ENCODE data around the gene SPDYE4. TPM values are rescaled to one million over a fixed set of nuclear protein-coding genes. Genes with fewer than 3 reads are reported as not detected.

SPDYE4 gene
- total RNA-seq, 2 experiments from 2014 or later = not detected

DNA sequence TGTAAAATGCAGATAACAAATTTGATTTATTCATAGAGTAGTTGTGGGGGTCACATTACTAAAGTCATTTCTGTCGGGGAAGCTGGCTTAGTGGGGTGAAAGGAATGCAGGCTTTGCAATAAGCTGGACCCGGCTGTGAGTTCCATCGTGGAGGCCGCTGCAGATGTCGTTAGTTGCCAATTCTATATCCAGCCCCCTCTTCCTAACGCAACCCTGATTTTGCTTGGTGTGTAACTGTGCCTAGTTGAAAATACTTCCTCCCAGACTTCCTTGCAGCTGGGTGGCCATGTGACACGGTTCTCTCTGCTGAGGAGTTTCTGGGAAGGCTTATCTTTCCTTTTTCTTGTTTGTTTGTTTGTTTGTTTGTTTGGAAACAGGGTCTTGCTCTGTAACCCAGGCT, 36.3 kb upstream of the SPDYE4 start:
- DNase-seq (no peak), ATAC-seq (no peak)
- Mint-ChIP-seq H3K9me3 (ENCODE audit: low read depth) (no peaks in the 10 kb centered on the region), H3K36me3 (no peaks in the 10 kb centered on the region), H3K4me3 (no peak overlapping the region), H3K27me3 (peaks cover 7% of the 10 kb centered on the region), H3K27ac (no peak overlapping the region), H3K4me1 (peaks cover 2% of the 10 kb centered on the region)
- CTCF ChIA-PET = interaction anchor here (0.7 to 1.3 kb wide), 2 partner anchors 9 to 48 kb away, joined by 3 to 4 read pairs; no protein-coding TSS in a partner anchor

DNA sequence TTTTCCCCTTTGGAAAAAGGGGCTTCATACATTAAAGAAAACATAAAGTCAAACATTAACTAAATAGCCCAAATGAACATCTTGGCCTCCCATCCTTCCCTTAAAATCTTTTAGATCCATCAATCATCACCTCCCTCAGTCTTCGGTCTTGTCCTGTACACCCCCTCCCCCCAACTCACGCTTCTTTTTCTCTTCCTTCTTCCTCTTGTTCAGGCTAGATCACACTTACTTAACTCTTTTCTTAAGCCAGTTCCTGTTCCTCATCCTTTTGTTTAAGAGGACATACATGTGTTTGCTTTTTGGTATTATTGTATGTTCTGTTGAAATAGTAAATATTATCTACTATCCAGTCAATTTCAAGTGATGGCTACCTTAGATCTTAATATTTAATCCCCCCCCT, 35.3 kb upstream of the SPDYE4 start:
- CTCF ChIA-PET = no interaction called here
- Mint-ChIP-seq H3K27ac (no peak overlapping the region), H3K4me1 (peaks cover 2% of the 10 kb centered on the region), H3K27me3 (peaks cover 5% of the 10 kb centered on the region), H3K9me3 (ENCODE audit: low read depth) (no peaks in the 10 kb centered on the region), H3K36me3 (no peaks in the 10 kb centered on the region), H3K4me3 (no peak overlapping the region)
- DNase-seq = no peak
- no peak for ATAC-seq

DNA sequence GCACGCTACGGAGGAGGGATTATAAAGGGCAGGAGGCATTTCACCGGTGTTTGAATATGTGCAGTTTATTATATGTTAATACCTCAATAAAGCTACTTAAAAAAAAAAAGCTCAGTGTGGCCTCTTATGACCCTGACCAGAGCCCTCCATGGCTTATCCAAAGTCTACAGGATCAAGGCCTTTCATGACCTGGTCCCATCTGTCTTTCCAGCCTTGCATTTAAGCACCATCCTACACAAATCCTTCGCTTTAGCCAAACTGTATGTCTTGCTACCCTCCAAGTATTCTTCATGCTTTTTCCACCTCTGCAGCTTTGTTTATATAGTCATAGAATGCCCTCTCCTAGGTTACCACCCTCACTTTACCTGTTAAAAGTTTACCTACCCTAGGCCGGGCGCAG, 34.3 kb upstream of the SPDYE4 start:
- no peak overlapping the region for H3K4me3 Mint-ChIP-seq
- DNase-seq (no peak), ATAC-seq (no peak)
- peaks cover 2% of the 10 kb centered on the region for H3K4me1 Mint-ChIP-seq
- CTCF ChIA-PET = interaction anchor here (1.7 kb wide), 1 partner anchor 102 kb away, joined by 5 read pairs; no protein-coding TSS in a partner anchor
- H3K27ac Mint-ChIP-seq = no peak overlapping the region
- H3K27me3 Mint-ChIP-seq = peaks cover 8% of the 10 kb centered on the region
- no peaks in the 10 kb centered on the region for H3K36me3 Mint-ChIP-seq
- no peaks in the 10 kb centered on the region for H3K9me3 Mint-ChIP-seq (ENCODE audit: low read depth)

DNA sequence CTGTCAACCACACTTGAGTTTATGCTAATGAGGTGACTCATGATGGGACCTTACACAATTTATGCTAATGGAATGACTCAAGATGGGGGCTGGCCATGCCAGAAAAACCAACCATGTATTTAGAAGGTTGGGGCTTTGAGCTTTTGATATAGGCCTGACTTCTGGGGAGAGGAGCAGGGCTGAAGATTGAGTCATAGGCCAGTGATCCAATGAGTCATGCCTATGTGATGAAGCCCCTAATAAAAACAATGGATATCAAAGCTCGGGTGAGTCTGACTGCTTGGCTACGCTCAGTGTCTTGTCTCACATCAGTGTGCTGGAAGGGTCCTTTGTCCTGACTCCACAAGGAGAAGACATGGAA, 33.5 kb upstream of the SPDYE4 start:
- Mint-ChIP-seq H3K36me3 (no peaks in the 10 kb centered on the region), H3K4me3 (no peak overlapping the region), H3K27me3 (peaks cover 8% of the 10 kb centered on the region), H3K4me1 (peaks cover 2% of the 10 kb centered on the region), H3K9me3 (ENCODE audit: low read depth) (no peaks in the 10 kb centered on the region), H3K27ac (no peak overlapping the region)
- DNase-seq = no peak
- CTCF ChIA-PET = interaction anchor here (1.7 kb wide), 1 partner anchor 103 kb away, joined by 5 read pairs; no protein-coding TSS in a partner anchor
- no peak for ATAC-seq

DNA sequence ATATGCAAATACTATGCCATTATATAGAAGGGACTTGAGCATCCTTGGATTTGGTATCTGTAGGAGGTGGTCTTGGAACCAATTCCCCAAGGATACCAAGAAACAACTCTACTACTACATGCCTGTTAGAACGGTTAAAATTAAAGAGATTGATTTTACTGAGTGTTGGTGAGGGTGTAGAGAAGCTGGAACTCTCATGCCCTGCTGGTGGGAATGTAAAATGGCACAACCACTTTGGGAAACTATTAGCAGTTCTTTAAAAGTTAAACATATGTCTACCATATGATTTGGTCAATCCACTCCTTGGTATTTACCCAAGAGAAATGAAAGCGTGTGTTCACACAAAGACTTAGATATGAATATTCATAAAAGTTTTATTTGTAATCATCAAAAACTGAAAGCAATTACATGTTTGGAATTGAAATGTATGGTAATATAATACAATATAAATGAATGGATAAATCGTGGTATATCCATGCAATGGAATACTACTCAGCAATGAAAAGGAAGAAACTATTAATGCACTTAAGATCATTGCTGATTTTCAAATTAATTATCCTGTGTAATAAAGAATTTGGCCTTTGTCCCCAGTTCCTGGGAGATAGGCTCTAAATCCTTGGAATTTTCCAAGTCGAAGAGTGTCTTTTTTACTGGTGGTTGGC, 33.0 kb upstream of the SPDYE4 start:
- ATAC-seq (no peak), DNase-seq (no peak)
- Mint-ChIP-seq H3K27ac (no peak overlapping the region), H3K9me3 (ENCODE audit: low read depth) (no peaks in the 10 kb centered on the region), H3K4me1 (peaks cover 2% of the 10 kb centered on the region), H3K36me3 (no peaks in the 10 kb centered on the region), H3K4me3 (no peak overlapping the region), H3K27me3 (peaks cover 8% of the 10 kb centered on the region)
- CTCF ChIA-PET = interaction anchor here (1.7 kb wide), 1 partner anchor 103 kb away, joined by 5 read pairs; no protein-coding TSS in a partner anchor

DNA sequence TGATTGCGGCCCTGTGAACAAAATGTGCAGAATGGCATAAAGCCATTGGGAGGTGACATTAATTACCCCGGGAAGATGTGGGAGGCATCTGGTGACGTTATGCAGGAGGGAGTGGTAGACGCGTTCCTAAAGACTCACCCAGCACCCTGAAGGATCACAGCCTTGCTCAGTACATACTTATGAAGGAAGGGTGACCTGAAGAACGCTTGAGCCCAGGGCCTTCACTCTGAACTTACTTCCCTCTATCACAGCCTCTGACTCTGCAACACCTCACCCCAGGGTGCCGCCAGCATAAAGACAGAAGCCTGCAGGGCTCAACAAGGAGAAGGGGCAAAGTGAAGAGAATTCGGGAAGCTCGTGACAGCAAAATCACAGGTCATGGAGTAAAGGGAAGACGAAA, 31.4 kb upstream of the SPDYE4 start:
- DNase-seq (no peak), ATAC-seq (no peak)
- peaks cover 8% of the 10 kb centered on the region for H3K27me3 Mint-ChIP-seq
- H3K4me1 Mint-ChIP-seq = peaks cover 2% of the 10 kb centered on the region
- H3K36me3 Mint-ChIP-seq = no peaks in the 10 kb centered on the region
- CTCF ChIA-PET = interaction anchor here (0.7 to 1.1 kb wide), 2 partner anchors 10 to 43 kb away, joined by 3 read pairs; no protein-coding TSS in a partner anchor
- H3K27ac Mint-ChIP-seq = no peak overlapping the region
- H3K4me3 Mint-ChIP-seq = no peak overlapping the region
- H3K9me3 Mint-ChIP-seq (ENCODE audit: low read depth) = no peaks in the 10 kb centered on the region

DNA sequence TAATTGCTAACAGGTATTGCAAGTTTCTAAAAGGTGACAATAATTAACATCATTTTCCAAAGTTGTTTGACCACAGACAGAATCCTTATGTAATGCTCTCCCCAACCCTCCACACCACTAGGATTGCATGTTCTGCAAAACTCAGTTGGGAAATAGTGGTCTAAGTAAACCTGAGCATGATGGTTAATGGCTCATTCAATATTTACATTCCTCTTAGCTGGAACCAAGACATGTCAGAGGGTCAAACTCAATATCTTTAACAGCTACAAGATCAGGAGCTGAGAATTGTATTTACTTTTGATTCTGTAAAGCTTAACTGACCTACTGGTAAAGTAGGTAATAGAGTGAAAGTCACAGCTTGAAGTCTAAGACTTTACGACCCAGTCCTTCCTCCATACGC, 30.7 kb upstream of the SPDYE4 start:
- Mint-ChIP-seq H3K4me1 (peaks cover 2% of the 10 kb centered on the region), H3K4me3 (no peak overlapping the region), H3K9me3 (ENCODE audit: low read depth) (no peaks in the 10 kb centered on the region), H3K27ac (no peak overlapping the region), H3K27me3 (peaks cover 8% of the 10 kb centered on the region), H3K36me3 (no peaks in the 10 kb centered on the region)
- CTCF ChIA-PET = interaction anchor here (0.7 to 1.1 kb wide), 2 partner anchors 11 to 43 kb away, joined by 3 read pairs; no protein-coding TSS in a partner anchor
- no peak for DNase-seq
- ATAC-seq = no peak

DNA sequence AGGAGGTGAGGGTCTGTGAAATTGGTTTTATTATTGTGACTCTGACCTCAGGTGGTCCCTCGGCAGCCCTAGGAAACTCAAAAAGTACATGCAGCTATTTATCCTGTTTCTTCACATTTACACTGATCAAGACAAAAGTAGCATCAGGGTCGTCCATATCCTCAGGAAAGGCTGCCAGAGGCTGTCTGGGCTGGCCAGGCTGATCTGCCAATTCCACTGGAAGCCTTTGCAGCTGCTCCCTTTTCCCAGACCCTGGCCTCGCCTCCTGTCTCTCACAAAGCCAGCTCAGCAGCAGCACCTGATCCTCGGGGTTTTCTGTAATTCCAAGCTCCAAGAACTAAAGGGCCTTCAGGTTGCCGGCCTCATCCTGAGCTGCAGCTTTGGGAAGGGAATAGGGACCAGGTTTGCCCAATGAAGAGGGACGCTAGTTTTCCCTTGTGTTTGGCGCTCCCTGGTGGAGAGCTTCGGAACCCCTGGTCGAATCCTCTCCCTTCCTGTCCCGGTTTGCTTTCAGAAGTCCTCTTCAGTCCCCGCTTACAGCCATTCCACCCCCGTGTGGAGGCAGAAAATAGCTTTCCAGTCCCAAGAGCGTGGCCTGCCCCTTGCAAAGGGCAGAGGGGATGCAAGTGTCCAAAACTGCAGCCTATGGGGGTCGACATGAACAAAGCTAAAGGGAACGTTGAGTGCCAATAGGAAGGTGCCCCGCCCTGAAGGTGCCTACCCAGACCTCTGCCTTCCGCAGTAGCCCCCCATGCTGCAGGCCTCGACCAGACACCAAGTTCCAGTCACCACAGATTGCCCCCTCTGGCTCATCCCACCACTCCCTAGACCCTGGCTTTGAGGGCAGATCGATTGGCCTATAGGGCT, 27.4 kb upstream of the SPDYE4 start:
- Mint-ChIP-seq H3K27me3 (peaks cover 17% of the 10 kb centered on the region), H3K27ac (no peak overlapping the region), H3K4me3 (no peak overlapping the region), H3K4me1 (peaks cover 8% of the 10 kb centered on the region), H3K9me3 (ENCODE audit: low read depth) (no peaks in the 10 kb centered on the region), H3K36me3 (no peaks in the 10 kb centered on the region)
- CTCF ChIA-PET = interaction anchor here (0.7 to 2.1 kb wide), 33 partner anchors 9 to 402 kb away, joined by 3 to 21 read pairs (median 4); partner anchors contain the start of genes NDEL1, PIK3R6 and RPL26
- DNase-seq = peak; percentile 69
- no peak for ATAC-seq

DNA sequence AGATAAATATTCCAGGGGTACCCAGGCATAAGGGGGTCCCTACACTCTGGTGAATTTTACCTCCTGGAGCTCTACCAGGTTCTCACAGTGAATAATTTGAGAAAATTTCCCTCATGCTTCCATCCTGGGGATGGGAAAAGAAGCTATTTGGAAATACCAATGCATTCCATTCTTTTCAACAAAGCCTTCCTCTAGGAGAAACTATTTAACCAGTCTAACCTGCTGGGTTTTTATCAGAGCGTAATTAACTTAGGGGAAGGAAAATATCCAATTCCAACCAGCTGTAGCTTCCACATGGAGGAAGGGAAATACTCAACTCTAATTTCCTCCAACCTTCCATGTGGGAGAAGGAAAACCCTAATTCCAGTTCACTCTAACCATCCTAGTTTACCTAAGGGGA, 23.8 kb upstream of the SPDYE4 start:
- Mint-ChIP-seq H3K27me3 (peaks cover 29% of the 10 kb centered on the region), H3K4me1 (peaks cover 7% of the 10 kb centered on the region), H3K4me3 (no peak overlapping the region), H3K9me3 (ENCODE audit: low read depth) (no peaks in the 10 kb centered on the region), H3K27ac (no peak overlapping the region), H3K36me3 (no peaks in the 10 kb centered on the region)
- DNase-seq (no peak), ATAC-seq (no peak)
- CTCF ChIA-PET = interaction anchor here (1.0 to 1.1 kb wide), 2 partner anchors 26 to 113 kb away, joined by 3 read pairs; no protein-coding TSS in a partner anchor

DNA sequence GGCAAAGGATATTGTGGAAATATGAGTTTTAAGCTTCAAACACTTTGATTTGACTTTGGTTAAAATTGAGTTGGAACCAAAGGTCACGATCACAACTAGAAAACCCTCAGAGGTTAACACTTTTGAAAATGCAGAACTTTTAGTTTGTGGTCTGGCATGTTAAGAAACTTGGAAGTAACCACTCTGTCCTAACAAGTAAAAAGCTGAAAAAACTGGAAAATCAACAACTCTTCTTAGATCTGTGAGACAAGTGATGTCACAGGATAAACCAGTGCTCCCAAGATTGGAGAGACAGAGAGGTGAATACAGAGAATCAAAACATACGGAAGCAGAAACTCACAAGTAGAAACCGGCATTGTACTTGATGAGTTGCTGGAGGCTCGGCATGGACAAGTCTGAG, 23.4 kb upstream of the SPDYE4 start:
- no peak overlapping the region for H3K27ac Mint-ChIP-seq
- no peaks in the 10 kb centered on the region for H3K36me3 Mint-ChIP-seq
- ATAC-seq = no peak
- DNase-seq = no peak
- H3K4me3 Mint-ChIP-seq = no peak overlapping the region
- H3K9me3 Mint-ChIP-seq (ENCODE audit: low read depth) = no peaks in the 10 kb centered on the region
- peaks cover 7% of the 10 kb centered on the region for H3K4me1 Mint-ChIP-seq
- peaks cover 33% of the 10 kb centered on the region for H3K27me3 Mint-ChIP-seq
- CTCF ChIA-PET = no interaction called here

DNA sequence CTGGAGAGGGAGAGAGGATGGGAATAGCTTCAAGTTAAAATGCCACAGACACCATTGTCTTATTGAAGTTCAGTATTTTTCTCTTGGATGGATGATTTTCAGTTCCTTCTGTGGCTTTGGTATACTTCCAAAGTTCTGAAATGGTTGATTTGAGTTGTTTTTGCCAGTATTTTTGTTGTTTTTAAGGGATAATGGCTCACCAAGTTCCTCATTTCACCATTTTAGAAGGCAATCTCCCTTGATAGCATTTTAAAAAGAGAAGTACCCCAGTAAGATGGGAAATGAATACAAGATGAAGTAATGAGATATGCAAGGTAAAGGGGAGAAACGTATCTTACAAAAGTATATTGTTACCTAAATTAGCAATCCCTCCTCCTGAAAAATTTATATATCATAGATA, 18.5 kb upstream of the SPDYE4 start:
- H3K36me3 Mint-ChIP-seq = no peaks in the 10 kb centered on the region
- no peak overlapping the region for H3K27ac Mint-ChIP-seq
- H3K4me3 Mint-ChIP-seq = no peak overlapping the region
- CTCF ChIA-PET = interaction anchor here (1.2 to 1.3 kb wide), 2 partner anchors 10 to 32 kb away, joined by 3 read pairs; no protein-coding TSS in a partner anchor
- peaks cover 55% of the 10 kb centered on the region for H3K27me3 Mint-ChIP-seq
- DNase-seq = no peak
- H3K4me1 Mint-ChIP-seq = peaks cover 7% of the 10 kb centered on the region
- H3K9me3 Mint-ChIP-seq (ENCODE audit: low read depth) = peaks cover 3% of the 10 kb centered on the region
- no peak for ATAC-seq

DNA sequence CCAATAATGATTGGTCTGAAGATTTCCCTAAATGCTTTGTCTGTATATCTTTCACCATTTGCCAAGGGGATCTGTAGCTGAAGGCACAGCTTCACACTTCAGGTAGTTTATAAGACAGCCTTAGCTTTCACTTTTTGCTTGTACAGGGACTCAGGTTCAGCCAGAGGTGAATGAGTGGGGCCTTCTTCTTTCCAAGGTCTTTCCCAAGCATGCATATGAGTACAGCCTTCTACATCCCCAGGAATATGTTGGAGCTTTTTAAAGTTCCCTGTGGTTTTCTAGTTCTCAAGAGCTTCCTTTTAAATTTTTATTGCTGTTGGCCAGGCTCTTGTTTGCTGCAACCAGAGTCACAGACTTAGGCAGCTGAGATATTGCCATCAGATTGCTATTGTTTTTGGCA, 17.9 kb upstream of the SPDYE4 start:
- H3K9me3 Mint-ChIP-seq (ENCODE audit: low read depth) = peaks cover 3% of the 10 kb centered on the region
- no peaks in the 10 kb centered on the region for H3K36me3 Mint-ChIP-seq
- CTCF ChIA-PET = interaction anchor here (0.9 to 1.3 kb wide), 4 partner anchors 9 to 222 kb away, joined by 3 to 6 read pairs (median 3); no protein-coding TSS in a partner anchor

DNA sequence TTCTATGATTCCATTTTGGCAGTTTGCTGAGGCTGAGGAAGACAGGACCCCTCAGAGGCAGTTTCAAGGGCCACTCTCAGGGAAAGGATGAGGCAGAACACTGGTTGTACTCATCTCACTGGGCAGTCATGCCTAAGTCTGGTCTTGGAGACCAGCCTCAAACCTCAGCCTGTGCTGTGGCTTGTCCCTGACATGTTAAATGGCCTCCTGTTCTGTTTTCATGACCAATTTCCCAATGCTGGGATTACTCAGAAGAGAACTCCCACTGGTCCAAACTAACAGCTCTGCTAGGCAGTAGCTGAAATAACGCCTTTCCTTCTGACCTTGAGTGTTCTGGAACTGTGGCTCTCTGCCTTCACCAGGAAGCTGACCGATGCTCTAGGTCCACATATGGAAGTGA, 8.4 kb upstream of the SPDYE4 start:
- DNase-seq = no peak
- no peak overlapping the region for H3K4me3 Mint-ChIP-seq
- no peaks in the 10 kb centered on the region for H3K4me1 Mint-ChIP-seq
- no peak for ATAC-seq
- peaks cover 13% of the 10 kb centered on the region for H3K27me3 Mint-ChIP-seq
- no peaks in the 10 kb centered on the region for H3K9me3 Mint-ChIP-seq (ENCODE audit: low read depth)
- CTCF ChIA-PET = interaction anchor here (0.6 to 1.0 kb wide), 3 partner anchors 19 to 346 kb away, joined by 3 to 4 read pairs (median 3); no protein-coding TSS in a partner anchor
- no peaks in the 10 kb centered on the region for H3K36me3 Mint-ChIP-seq
- no peak overlapping the region for H3K27ac Mint-ChIP-seq

More for the DNA sequence above, 17.9 kb upstream of the SPDYE4 start:
- Mint-ChIP-seq H3K27me3 (peaks cover 51% of the 10 kb centered on the region), H3K27ac (no peak overlapping the region), H3K4me3 (no peak overlapping the region), H3K4me1 (peaks cover 3% of the 10 kb centered on the region)
- ATAC-seq (no peak), DNase-seq (no peak)

Data from activated CD8-positive, alpha-beta memory T cell treated with anti-CD3 and anti-CD28 coated beads, Interleukin-2, amount 10 ng/mL, durations not matched to agents 7 days and 5 days (primary cell).